HepG2 (cell line): ENCODE measurements around the gene NYNRIN. TPM values are rescaled to one million over a fixed set of nuclear protein-coding genes. Genes with fewer than 3 reads are reported as not detected.
A peak's percentile ranks its signal among the peaks of the same experiment; 100 is the strongest.

Source experiments
- ARID4A ChIP-seq: sonication (generic); formaldehyde crosslinking; IDR thresholded peaks from 2 replicates; pipeline ENCODE4 v1.5.0; 2020; ENCODE audit warnings: mild to moderate bottlenecking, missing genetic modification reagents, borderline replicate concordance
- HNRNPUL1 ChIP-seq: fragments of 200-400 bp; formaldehyde crosslinking; IDR thresholded peaks from 2 replicates; pipeline ENCODE4 v1.6.1; 2017; ENCODE audit warnings: low read depth, mild to moderate bottlenecking, low read length, moderate library complexity
- MIXL1 ChIP-seq: IDR thresholded peaks from 2 replicates; pipeline ENCODE4 v1.6.1; 2016
- PCBP1 ChIP-seq: fragments of 200-400 bp; formaldehyde crosslinking; IDR thresholded peaks from 2 replicates; pipeline ENCODE4 v1.6.1; 2017; ENCODE audit warnings: mild to moderate bottlenecking, low read depth, low read length, borderline replicate concordance
- PHB2 ChIP-seq: fragments of 450-650 bp; IDR thresholded peaks from 2 replicates; pipeline ENCODE4 v1.6.1; 2018; ENCODE audit not compliant: partially characterized antibody
- PPARG ChIP-seq: conservative IDR thresholded peaks from 2 replicates; pipeline ENCODE4 v1.6.1; 2016; ENCODE audit warnings: missing biosample characterization, missing genetic modification reagents
- RAD21 ChIP-seq: fragments of 450-650 bp; formaldehyde crosslinking; IDR thresholded peaks from 2 replicates; pipeline ENCODE4 v1.5.0; 2020; ENCODE audit warnings: mild to moderate bottlenecking
- RERE ChIP-seq: IDR thresholded peaks from 2 replicates; pipeline ENCODE4 v1.6.1; 2016; ENCODE audit warnings: low read depth, missing genetic modification reagents, missing compliant biosample characterization
- SCMH1 ChIP-seq: sonication (generic); formaldehyde crosslinking; IDR thresholded peaks from 2 replicates; pipeline ENCODE4 v1.9.0; 2021; ENCODE audit warnings: missing genetic modification reagents, mild to moderate bottlenecking, borderline replicate concordance
- SP1 ChIP-seq, 2 experiments: fragments of 450-650 bp in 1 of 2; sonication (generic) in 1 of 2; formaldehyde crosslinking in 1 of 2; IDR thresholded peaks; 2 replicates each; pipeline versions ENCODE4 v1.4.0 to v1.6.1; 2016 to 2020; ENCODE audit warnings: missing genetic modification reagents in 1 of 2
- XRCC5 ChIP-seq: fragments of 200-400 bp; formaldehyde crosslinking; optimal IDR thresholded peaks from 2 replicates; pipeline ENCODE3; 2017; ENCODE audit warnings: mild to moderate bottlenecking, low read length
- ZBTB39 ChIP-seq: sonication (generic); formaldehyde crosslinking; IDR thresholded peaks from 2 replicates; pipeline ENCODE4 v1.5.0; 2020; ENCODE audit warnings: missing genetic modification reagents
- ZNF432 ChIP-seq: sonication (generic); formaldehyde crosslinking; IDR thresholded peaks from 2 replicates; pipeline ENCODE4 v1.5.0; 2020; ENCODE audit warnings: missing genetic modification reagents, mild to moderate bottlenecking, borderline replicate concordance
- ZNF44 ChIP-seq: sonication (generic); formaldehyde crosslinking; IDR thresholded peaks from 2 replicates; pipeline ENCODE4 v1.5.1; 2020; ENCODE audit warnings: mild to moderate bottlenecking, missing genetic modification reagents
- ZNF660 ChIP-seq: sonication (generic); formaldehyde crosslinking; IDR thresholded peaks from 2 replicates; pipeline ENCODE4 v1.5.1; 2020; ENCODE audit warnings: mild to moderate bottlenecking, low read depth, missing genetic modification reagents, borderline replicate concordance
- ZSCAN20 ChIP-seq: sonication (generic); formaldehyde crosslinking; IDR thresholded peaks from 2 replicates; pipeline ENCODE4 v1.4.0; 2020; ENCODE audit warnings: missing genetic modification reagents, mild to moderate bottlenecking, borderline replicate concordance
- polyA plus RNA-seq, 8 experiments: library from polyadenylated mRNA; depleted of rRNA in 3 of 8; stranded (reverse) in 7 of 8; unstranded in 1 of 8; fragments of >200 nt; fragmentation: Illumina TruSeq in 4 of 8; extraction: Trizol in 4 of 8; gene quantifications; 2 replicates each; pipeline versions ENCODE4 v1.2.1 to v1.2.3, GENCODE V29; 2011 to 2016; ENCODE audit warnings: low read depth in 4 of 8, missing spikeins in 1 of 8, mixed read lengths in 1 of 8; ENCODE audit not compliant: insufficient read depth in 1 of 8
- total RNA-seq, 5 experiments: library from RNA; depleted of rRNA; stranded (reverse); fragments of >200 nt; fragmentation: Illumina TruSeq; extraction: Trizol; gene quantifications; 2 replicates each; pipeline ENCODE4 v1.2.3, GENCODE V29; 2016; ENCODE audit warnings: low read depth in 1 of 5

The NYNRIN gene
- total and polyA plus RNA-seq, 2 of the 13 experiments (the other 11 are each of a cell fraction or from before 2014, with no cell fraction given): 0.63 to 1.1 TPM

GRCh38 chr14:24442240-24443052 lies 43.6 kb downstream of the NYNRIN start, which contains the start of gene SDR39U1 (continued):
- peak; percentile 97 for TF ChIP-seq ARID4A
- no peak for TF ChIP-seq PHB2
- no peak for TF ChIP-seq SP1 (IDR thresholded peaks at IDR 0.05)
- TF ChIP-seq SP1 (CRISPR knock-in tag; IDR thresholded peaks at IDR 0.05): peak; percentile 80
- peak; percentile 87 for TF ChIP-seq MIXL1 (CRISPR knock-in tag)
- peak; percentile 91 for TF ChIP-seq ZNF44
- TF ChIP-seq PCBP1: peak; percentile 98
- TF ChIP-seq ZSCAN20 (CRISPR knock-in tag): peak; percentile 98; the same call in 1 of the 2 replicates
- no peak; the same call in 1 of the 2 replicates for TF ChIP-seq RAD21 (CRISPR knock-in tag)
- TF ChIP-seq ZNF432 (CRISPR knock-in tag): no peak
- 0 out of 2 replicates have a peak, but pooled peaks have one; percentile 84 for TF ChIP-seq ZNF660 (CRISPR knock-in tag)
- peak; percentile 66 for TF ChIP-seq PPARG (CRISPR knock-in tag)
- TF ChIP-seq XRCC5: peak; percentile 96
- no peak for TF ChIP-seq SCMH1 (CRISPR knock-in tag)
- no peak; the same call in 1 of the 2 replicates for TF ChIP-seq ZBTB39 (CRISPR knock-in tag)
- TF ChIP-seq RERE (CRISPR knock-in tag): peak; percentile 50; the same call in 1 of the 2 replicates
- no peak for TF ChIP-seq HNRNPUL1
